ENCODE data around the gene VTA1.
A peak's percentile ranks its signal among the peaks of the same experiment; 100 is the strongest.

VTA1 gene

DNA sequence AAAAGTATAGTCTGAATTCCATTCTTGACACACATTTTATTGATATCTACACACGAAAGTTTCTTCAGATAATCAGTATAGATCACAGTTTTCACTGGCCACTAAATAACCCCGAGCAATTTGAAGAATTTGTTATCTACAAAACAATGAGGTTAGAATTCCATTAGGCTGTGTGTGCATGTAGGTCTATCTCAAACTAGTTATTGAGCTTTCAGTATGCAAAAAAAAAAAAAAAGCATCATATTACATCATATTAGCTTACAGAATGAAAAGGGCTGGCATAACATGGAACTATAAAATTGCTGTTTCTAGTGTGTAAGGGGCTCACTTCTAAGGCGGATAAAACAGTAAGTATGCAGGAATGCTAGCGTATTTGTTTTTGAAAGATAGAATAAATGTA is 95.2 kb downstream of the VTA1 start:
- no peak overlapping the region for H3K4me3 ChIP-seq (ENCODE audit: low read length)
- peak; percentile 12 for DNase-seq (ENCODE audit: low read depth)
- TF ChIP-seq, protein P1, sequence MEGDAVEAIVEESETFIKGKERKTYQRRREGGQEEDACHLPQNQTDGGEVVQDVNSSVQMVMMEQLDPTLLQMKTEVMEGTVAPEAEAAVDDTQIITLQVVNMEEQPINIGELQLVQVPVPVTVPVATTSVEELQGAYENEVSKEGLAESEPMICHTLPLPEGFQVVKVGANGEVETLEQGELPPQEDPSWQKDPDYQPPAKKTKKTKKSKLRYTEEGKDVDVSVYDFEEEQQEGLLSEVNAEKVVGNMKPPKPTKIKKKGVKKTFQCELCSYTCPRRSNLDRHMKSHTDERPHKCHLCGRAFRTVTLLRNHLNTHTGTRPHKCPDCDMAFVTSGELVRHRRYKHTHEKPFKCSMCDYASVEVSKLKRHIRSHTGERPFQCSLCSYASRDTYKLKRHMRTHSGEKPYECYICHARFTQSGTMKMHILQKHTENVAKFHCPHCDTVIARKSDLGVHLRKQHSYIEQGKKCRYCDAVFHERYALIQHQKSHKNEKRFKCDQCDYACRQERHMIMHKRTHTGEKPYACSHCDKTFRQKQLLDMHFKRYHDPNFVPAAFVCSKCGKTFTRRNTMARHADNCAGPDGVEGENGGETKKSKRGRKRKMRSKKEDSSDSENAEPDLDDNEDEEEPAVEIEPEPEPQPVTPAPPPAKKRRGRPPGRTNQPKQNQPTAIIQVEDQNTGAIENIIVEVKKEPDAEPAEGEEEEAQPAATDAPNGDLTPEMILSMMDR (conservative IDR thresholded peaks at IDR 0.05; ENCODE audit: low read depth, low read length), result no peak

DNA sequence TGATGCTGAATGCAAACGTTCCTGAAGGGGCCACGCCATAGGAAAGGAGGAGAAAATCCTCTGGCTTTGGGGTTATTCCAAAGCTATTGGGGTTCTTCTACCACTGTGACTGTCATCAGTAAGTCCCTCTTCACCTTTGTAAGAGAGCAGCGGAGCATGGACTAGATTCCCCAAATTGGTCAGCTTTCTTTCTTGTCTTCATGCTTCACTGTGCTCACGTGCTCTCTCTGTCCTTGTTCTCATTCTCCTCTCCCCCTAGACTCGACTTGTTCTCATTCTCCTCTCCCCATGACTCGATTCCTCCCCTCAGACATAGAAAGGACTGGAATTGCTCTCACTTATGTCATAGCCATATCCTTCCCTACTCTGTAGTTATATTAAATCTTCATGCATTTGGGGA is 99.9 kb downstream of the VTA1 start:
- H3K4me3 ChIP-seq (ENCODE audit: low read length), result no peak overlapping the region
- TF ChIP-seq, protein P1 (conservative IDR thresholded peaks at IDR 0.05; ENCODE audit: low read depth, low read length), result no peak

GRCh38 chr6:142249266-142249665 is 102.2 kb downstream of the VTA1 start:
- no peak overlapping the region for H3K4me3 ChIP-seq (ENCODE audit: low read length)
- TF ChIP-seq, protein P1 (conservative IDR thresholded peaks at IDR 0.05; ENCODE audit: low read depth, low read length), result no peak
- DNase-seq (ENCODE audit: low read depth), result no peak

More for the DNA sequence above, 99.9 kb downstream of the VTA1 start:
- no peak for DNase-seq (ENCODE audit: low read depth)

DNA sequence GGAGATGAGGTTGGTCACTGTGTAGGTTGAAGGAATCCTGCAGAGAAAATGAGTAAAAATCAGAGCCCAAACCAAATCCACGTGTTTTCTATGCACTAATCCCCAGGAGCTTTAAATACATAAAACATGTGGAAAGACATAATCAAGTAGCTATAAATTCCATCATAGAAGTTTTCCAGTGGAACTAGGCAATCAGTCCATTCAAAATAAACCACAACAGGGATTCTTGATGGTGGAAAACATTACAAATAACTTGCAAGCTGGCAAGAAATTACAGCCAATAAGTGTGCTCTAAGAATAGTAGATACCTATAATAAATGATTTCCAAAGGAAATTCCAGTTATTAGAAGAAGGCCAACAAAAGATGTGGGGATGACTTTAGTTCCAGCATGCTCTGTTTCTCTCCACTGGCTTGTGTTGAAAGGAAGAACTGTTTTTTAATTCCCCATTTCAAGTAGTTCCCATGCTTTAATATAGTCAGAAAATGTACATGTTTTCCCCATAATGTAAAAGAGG is 104.9 kb downstream of the VTA1 start:
- TF ChIP-seq, protein P1 (conservative IDR thresholded peaks at IDR 0.05; ENCODE audit: low read depth, low read length), result no peak
- no peak for DNase-seq (ENCODE audit: low read depth)
- no peak overlapping the region for H3K4me3 ChIP-seq (ENCODE audit: low read length)

DNA sequence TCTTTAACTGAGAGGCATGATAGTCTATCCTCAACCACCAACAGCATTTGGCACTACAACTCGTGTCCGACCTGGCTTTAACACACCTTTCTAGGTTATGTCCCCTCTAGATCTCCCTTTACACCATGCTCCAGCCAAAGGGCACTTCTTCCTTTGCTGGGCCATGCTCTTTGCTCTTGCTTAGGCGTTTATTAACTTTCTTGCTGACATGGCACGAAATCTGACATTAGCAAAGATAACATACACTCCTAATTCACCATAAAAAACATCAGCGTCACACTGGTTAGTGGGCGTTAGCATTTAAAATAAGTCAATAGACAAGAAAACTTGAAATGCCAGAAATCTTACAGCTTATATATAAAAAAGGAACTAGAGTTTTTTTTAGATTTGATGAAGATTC is 107.5 kb downstream of the VTA1 start:
- no peak for DNase-seq (ENCODE audit: low read depth)
- TF ChIP-seq, protein P1 (conservative IDR thresholded peaks at IDR 0.05; ENCODE audit: low read depth, low read length), result no peak

GRCh38 chr6:142255785-142256184 is 108.7 kb downstream of the VTA1 start:
- H3K4me3 ChIP-seq (ENCODE audit: low read length), result no peak overlapping the region
- TF ChIP-seq, protein P1 (conservative IDR thresholded peaks at IDR 0.05; ENCODE audit: low read depth, low read length), result no peak
- no peak for DNase-seq (ENCODE audit: low read depth)

More for the DNA sequence above, 107.5 kb downstream of the VTA1 start:
- H3K4me3 ChIP-seq (ENCODE audit: low read length), result no peak overlapping the region

DNA sequence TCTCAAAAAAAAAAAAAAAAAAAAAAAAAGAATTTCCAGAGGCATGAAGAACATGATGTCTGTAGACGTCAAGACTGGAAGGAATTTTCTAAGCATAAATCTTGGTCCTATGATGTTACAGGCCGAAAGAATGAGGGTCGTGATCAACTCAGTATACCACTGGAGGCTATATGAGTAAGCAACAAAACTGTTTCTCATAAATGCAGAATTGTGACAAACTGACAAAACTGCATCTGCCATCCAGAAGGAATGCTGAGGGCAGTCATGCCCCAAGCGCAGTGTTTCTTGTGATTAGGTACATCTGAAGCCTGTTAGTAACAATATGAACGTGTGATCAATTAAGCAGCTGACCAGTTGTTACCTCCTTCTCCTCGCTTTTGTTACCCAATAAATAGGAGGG is 111.2 kb downstream of the VTA1 start:
- no peak for DNase-seq (ENCODE audit: low read depth)
- TF ChIP-seq, protein P1 (conservative IDR thresholded peaks at IDR 0.05; ENCODE audit: low read depth, low read length), result no peak
- H3K4me3 ChIP-seq (ENCODE audit: low read length), result no peak overlapping the region

Measured in retinal pigment epithelial cell (primary cell).